Progenitor cell of endocrine pancreas (in vitro differentiated cells): ENCODE measurements around the gene SP110. TPM values are rescaled to one million over a fixed set of nuclear protein-coding genes. Genes with fewer than 3 reads are reported as not detected.

Experiments
- DNase-seq: peaks from one replicate; pipeline ENCODE4 v3.0.0; 2021; ENCODE audit warnings: low spot score; ENCODE audit not compliant: unreplicated experiment
- H3K27ac Mint-ChIP-seq: 2 replicates; pipeline ENCODE4 v1.8.0; 2021; ENCODE audit warnings: mild to moderate bottlenecking, moderate library complexity, mixed read lengths
- H3K27me3 Mint-ChIP-seq: 2 replicates; pipeline ENCODE4 v1.8.0; 2021; ENCODE audit warnings: mixed read lengths
- H3K36me3 Mint-ChIP-seq: 2 replicates; pipeline ENCODE4 v1.8.0; 2022; ENCODE audit warnings: mixed read lengths; ENCODE audit not compliant: insufficient read depth
- H3K4me1 Mint-ChIP-seq: 2 replicates; pipeline ENCODE4 v1.8.0; 2021; ENCODE audit warnings: low read depth, mixed read lengths
- H3K4me3 Mint-ChIP-seq: 2 replicates; pipeline ENCODE4 v1.8.0; 2021; ENCODE audit warnings: low read depth, mild to moderate bottlenecking, moderate library complexity, mixed read lengths
- H3K9me3 Mint-ChIP-seq: 2 replicates; pipeline ENCODE4 v1.8.0; 2021; ENCODE audit warnings: low read depth, mixed read lengths
- CTCF ChIP-seq: fragments of 200-600 bp; sonication (generic); IDR thresholded peaks from one replicate; pipeline ENCODE4 v1.5.0; 2021; ENCODE audit warnings: antibody characterized with exemption, mild to moderate bottlenecking; ENCODE audit not compliant: unreplicated experiment
- total RNA-seq: library from RNA; stranded (reverse); gene quantifications from 2 replicates; pipeline ENCODE4 v1.2.1, GENCODE V29; 2021

Gene SP110
- total RNA-seq, 1 donor from 2014 or later = 5.8 TPM

- no peaks in the 10 kb centered on the region for H3K27me3 Mint-ChIP-seq
- no peak for TF ChIP-seq CTCF
- peaks cover 3% of the 10 kb centered on the region for H3K4me1 Mint-ChIP-seq
- DNase-seq = no peak
- H3K9me3 Mint-ChIP-seq = no peaks in the 10 kb centered on the region
- H3K27ac Mint-ChIP-seq = no peak overlapping the region
- H3K4me3 Mint-ChIP-seq = no peak overlapping the region
- peaks cover 1% of the 10 kb centered on the region for H3K36me3 Mint-ChIP-seq
Observed at GRCh38 chr2:230178546-230179485, 41.0 kb downstream of the SP110 start.

DNA sequence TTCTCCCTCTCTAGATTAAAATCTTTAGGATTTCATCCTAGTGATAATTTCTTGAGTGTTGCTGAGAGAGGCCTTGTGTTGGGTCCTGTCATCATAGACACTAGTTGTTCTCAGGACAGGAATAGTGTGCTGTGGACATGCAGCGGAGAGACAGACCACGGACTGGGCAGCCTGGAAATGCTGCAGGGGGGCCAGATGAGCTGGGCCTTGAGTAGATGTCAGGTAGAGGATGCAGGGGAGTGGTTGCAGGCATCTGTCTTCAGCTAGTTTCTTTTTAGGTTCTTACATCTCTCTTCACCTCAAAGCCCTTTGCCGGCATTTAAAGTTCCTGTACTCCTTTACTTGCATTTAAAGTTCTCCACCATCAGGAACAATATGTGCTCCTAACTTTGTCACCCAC lies 42.8 kb downstream of the SP110 start:
- Mint-ChIP-seq H3K9me3 (no peaks in the 10 kb centered on the region), H3K4me1 (peaks cover 3% of the 10 kb centered on the region), H3K27ac (no peak overlapping the region), H3K36me3 (peaks cover 1% of the 10 kb centered on the region), H3K27me3 (no peaks in the 10 kb centered on the region), H3K4me3 (no peak overlapping the region)
- TF ChIP-seq CTCF = no peak
- no peak for DNase-seq

- Mint-ChIP-seq H3K9me3 (no peaks in the 10 kb centered on the region), H3K27ac (no peak overlapping the region), H3K36me3 (no peaks in the 10 kb centered on the region), H3K4me3 (no peak overlapping the region), H3K27me3 (no peaks in the 10 kb centered on the region), H3K4me1 (no peaks in the 10 kb centered on the region)
- DNase-seq = no peak
- TF ChIP-seq CTCF = no peak
Observed at GRCh38 chr2:230174466-230174865, 45.3 kb downstream of the SP110 start.

- Mint-ChIP-seq H3K4me3 (no peak overlapping the region), H3K27me3 (no peaks in the 10 kb centered on the region)
- DNase-seq = no peak
Observed at GRCh38 chr2:230172852-230173251, 46.9 kb downstream of the SP110 start.

GRCh38 chr2:230172156-230172555 lies 47.6 kb downstream of the SP110 start:
- Mint-ChIP-seq H3K27ac (no peak overlapping the region), H3K9me3 (no peaks in the 10 kb centered on the region), H3K36me3 (peaks cover 1% of the 10 kb centered on the region), H3K27me3 (no peaks in the 10 kb centered on the region), H3K4me3 (no peak overlapping the region), H3K4me1 (no peaks in the 10 kb centered on the region)
- no peak for DNase-seq
- TF ChIP-seq CTCF = no peak

More at GRCh38 chr2:230172852-230173251, 46.9 kb downstream of the SP110 start:
- H3K27ac Mint-ChIP-seq = no peak overlapping the region
- H3K4me1 Mint-ChIP-seq = no peaks in the 10 kb centered on the region
- TF ChIP-seq CTCF = no peak
- H3K36me3 Mint-ChIP-seq = no peaks in the 10 kb centered on the region
- H3K9me3 Mint-ChIP-seq = no peaks in the 10 kb centered on the region
